ENCODE data around the gene PI4KB. TPM values are rescaled to one million over a fixed set of nuclear protein-coding genes. Genes with fewer than 3 reads are reported as not detected.
A peak's percentile ranks its signal among the peaks of the same experiment; 100 is the strongest.
"Not testable (repeated sequence)": the region's sequence is repeated elsewhere in the genome, so short reads cannot be mapped to it uniquely, and the experiment has no call there.

The PI4KB gene
- total RNA-seq, 4 donors from 2014 or later: 69.9 to 100 (median 72.3) TPM

- Histone ChIP-seq H3K4me3 (peak overlapping the region; percentile 62 to 96 (median 92)), H3K27ac (peak overlapping the region; percentile 96 to 100 (median 98)), H3K27me3 (no peaks in the 10 kb centered on the region), H3K36me3 (peaks cover 0 to 10% (median 3%) of the 10 kb centered on the region in 3 donors), H3K9me3 (no peaks in the 10 kb centered on the region), H3K4me1 (peaks cover 0 to 20% (median 13%) of the 10 kb centered on the region in 4 donors)
- TF ChIP-seq, protein P1, sequence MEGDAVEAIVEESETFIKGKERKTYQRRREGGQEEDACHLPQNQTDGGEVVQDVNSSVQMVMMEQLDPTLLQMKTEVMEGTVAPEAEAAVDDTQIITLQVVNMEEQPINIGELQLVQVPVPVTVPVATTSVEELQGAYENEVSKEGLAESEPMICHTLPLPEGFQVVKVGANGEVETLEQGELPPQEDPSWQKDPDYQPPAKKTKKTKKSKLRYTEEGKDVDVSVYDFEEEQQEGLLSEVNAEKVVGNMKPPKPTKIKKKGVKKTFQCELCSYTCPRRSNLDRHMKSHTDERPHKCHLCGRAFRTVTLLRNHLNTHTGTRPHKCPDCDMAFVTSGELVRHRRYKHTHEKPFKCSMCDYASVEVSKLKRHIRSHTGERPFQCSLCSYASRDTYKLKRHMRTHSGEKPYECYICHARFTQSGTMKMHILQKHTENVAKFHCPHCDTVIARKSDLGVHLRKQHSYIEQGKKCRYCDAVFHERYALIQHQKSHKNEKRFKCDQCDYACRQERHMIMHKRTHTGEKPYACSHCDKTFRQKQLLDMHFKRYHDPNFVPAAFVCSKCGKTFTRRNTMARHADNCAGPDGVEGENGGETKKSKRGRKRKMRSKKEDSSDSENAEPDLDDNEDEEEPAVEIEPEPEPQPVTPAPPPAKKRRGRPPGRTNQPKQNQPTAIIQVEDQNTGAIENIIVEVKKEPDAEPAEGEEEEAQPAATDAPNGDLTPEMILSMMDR (IDR thresholded peaks at IDR 0.05): peak; percentile 35 to 80 (median 57)
- peak; percentile 71 to 97 for TF ChIP-seq EP300 (IDR thresholded peaks at IDR 0.05)
- peak; percentile 28 to 58 for TF ChIP-seq POLR2A (IDR thresholded peaks at IDR 0.05)
- peak; percentile 95 to 96 for DNase-seq (ENCODE audit: low spot score in 2 of 2)
- 0% methylated on average over 41 to 45 of the region's 48 CpGs for WGBS, 2 donors
These were observed 45.8 kb downstream of the PI4KB start for GRCh38 chr1:151281225-151281968.

DNA sequence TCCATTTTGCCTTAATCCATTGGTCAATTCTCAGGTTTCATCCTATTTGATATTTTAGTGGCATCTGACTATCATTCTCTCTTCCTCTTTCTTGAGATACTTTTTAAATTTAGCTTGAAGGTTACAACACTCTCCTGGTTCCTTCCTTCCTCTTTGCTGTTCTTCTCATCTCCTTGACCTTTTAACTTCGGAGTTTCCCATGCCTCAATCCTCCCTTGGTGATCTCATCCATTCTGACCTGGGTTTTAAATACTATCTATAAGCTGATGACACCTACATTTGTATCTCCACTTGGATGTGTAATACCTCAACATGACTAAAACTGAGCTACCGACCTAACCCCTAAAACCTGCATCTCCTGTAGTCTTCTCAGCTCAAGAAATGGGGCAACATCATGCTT lies 50.0 kb downstream of the PI4KB start:
- Histone ChIP-seq H3K27me3 (no peaks in the 10 kb centered on the region), H3K36me3 (peaks cover 0 to 8% (median 0%) of the 10 kb centered on the region in 3 donors), H3K4me3 (no peak overlapping the region), H3K9me3 (no peaks in the 10 kb centered on the region), H3K4me1 (peaks cover 0 to 5% (median 2%) of the 10 kb centered on the region in 4 donors), H3K27ac (no peak overlapping the region)
- TF ChIP-seq EP300 (IDR thresholded peaks at IDR 0.05): no peak
- TF ChIP-seq, protein P1 (IDR thresholded peaks at IDR 0.05): no peak
- no peak for TF ChIP-seq POLR2A (IDR thresholded peaks at IDR 0.05)
- DNase-seq (ENCODE audit: low spot score in 2 of 2): no peak
- 74 to 77% methylated on average over 2 of the region's 2 CpGs for WGBS, 2 donors

- not testable (repeated sequence) for H3K27ac ChIP-seq; DNase-seq (ENCODE audit: low spot score in 2 of 2); H3K9me3 ChIP-seq; H3K4me3 ChIP-seq; H3K27me3 ChIP-seq; H3K4me1 ChIP-seq
- H3K36me3 ChIP-seq: peaks cover 0 to 14% (median 0%) of the 10 kb centered on the region in 3 donors
- 76 to 87% methylated on average over 5 of the region's 5 CpGs for WGBS, 2 donors
These were observed 51.9 kb downstream of the PI4KB start for GRCh38 chr1:151275341-151275740.

GRCh38 chr1:151273924-151274466 lies 53.2 kb downstream of the PI4KB start:
- no peaks in the 10 kb centered on the region for H3K4me1 ChIP-seq
- no peak overlapping the region for H3K27ac ChIP-seq
- H3K36me3 ChIP-seq: peaks cover 0 to 27% (median 3%) of the 10 kb centered on the region in 3 donors
- no peak overlapping the region for H3K4me3 ChIP-seq
- no peaks in the 10 kb centered on the region for H3K27me3 ChIP-seq
- no peaks in the 10 kb centered on the region for H3K9me3 ChIP-seq
- no peak for DNase-seq (ENCODE audit: low spot score in 2 of 2)
- 81% methylated on average over 3 of the region's 3 CpGs for WGBS, 2 donors
- TF ChIP-seq EP300 (IDR thresholded peaks at IDR 0.05): no peak
- no peak for TF ChIP-seq POLR2A (IDR thresholded peaks at IDR 0.05)
- TF ChIP-seq, protein P1 (IDR thresholded peaks at IDR 0.05): no peak

- H3K36me3 ChIP-seq: peaks cover 3 to 86% (median 15%) of the 10 kb centered on the region in 3 donors
- H3K9me3 ChIP-seq: no peaks in the 10 kb centered on the region
- H3K4me3 ChIP-seq: no peak overlapping the region
- no peak for DNase-seq (ENCODE audit: low spot score in 2 of 2)
- H3K4me1 ChIP-seq: no peaks in the 10 kb centered on the region
- 75 to 77% methylated on average over 4 of the region's 4 CpGs for WGBS, 2 donors
- no peak overlapping the region for H3K27ac ChIP-seq
- H3K27me3 ChIP-seq: no peaks in the 10 kb centered on the region
- no peak for TF ChIP-seq POLR2A (IDR thresholded peaks at IDR 0.05)
- TF ChIP-seq, protein P1 (IDR thresholded peaks at IDR 0.05): no peak
- TF ChIP-seq EP300 (IDR thresholded peaks at IDR 0.05): no peak
These were observed 59.5 kb downstream of the PI4KB start for GRCh38 chr1:151267760-151268159.
